ENCODE data around the gene TASP1. TPM values are rescaled to one million over a fixed set of nuclear protein-coding genes. Genes with fewer than 3 reads are reported as not detected.

The TASP1 gene
- total RNA-seq, 4 donors from 2014 or later, result 15.2 to 21.3 (median 17.8) TPM

Other genes with a start within 250 kb of the TASP1 start
- gene ESF1, start 146.0 kb upstream of the TASP1 start, total RNA-seq, result 10 to 100 TPM; 12.8 to 16.2 (median 14.6) TPM
- 10 to 100 TPM; 11.3 to 38.8 (median 13.8) TPM for gene NDUFAF5, start 146.1 kb upstream of the TASP1 start, total RNA-seq